ELF-1 (cell line): ENCODE data around the gene SLC27A4.
A peak's percentile ranks its signal among the peaks of the same experiment; 100 is the strongest.
"Not testable (repeated sequence)": the region's sequence is repeated elsewhere in the genome, so short reads cannot be mapped to it uniquely, and the experiment has no call there.

Experiments used
- DNase-seq: peaks from one replicate; pipeline ENCODE4 v3.0.0-alpha.2; 2016; ENCODE audit warnings: low read depth, low spot score

The SLC27A4 gene

GRCh38 chr9:128324401-128324800, 15.9 kb upstream of the SLC27A4 start:
- DNase-seq = no peak

GRCh38 chr9:128325629-128326028, 14.7 kb upstream of the SLC27A4 start:
- DNase-seq = no peak

GRCh38 chr9:128333451-128333869, 6.9 kb upstream of the SLC27A4 start:
- DNase-seq = no peak

- DNase-seq = no peak
Observed at GRCh38 chr9:128335161-128335560, 5.2 kb upstream of the SLC27A4 start.

GRCh38 chr9:128335914-128336313, 4.4 kb upstream of the SLC27A4 start:
- DNase-seq = no peak

- DNase-seq = no peak
Observed at GRCh38 chr9:128337936-128338335, 2.4 kb upstream of the SLC27A4 start.

- DNase-seq = not testable (repeated sequence)
Observed at GRCh38 chr9:128338852-128339614, 1.3 kb upstream of the SLC27A4 start.

- peak; percentile 30 for DNase-seq
Observed at GRCh38 chr9:128340691-128341434, 536 bp downstream of the SLC27A4 start.

- peak; percentile 80 for DNase-seq
Observed at GRCh38 chr9:128341435-128341849, 1.1 kb downstream of the SLC27A4 start.

- DNase-seq = no peak
Observed at GRCh38 chr9:128342971-128343680, 2.8 kb downstream of the SLC27A4 start.

GRCh38 chr9:128343855-128344254, 3.5 kb downstream of the SLC27A4 start:
- DNase-seq = no peak

GRCh38 chr9:128344931-128345605, 4.7 kb downstream of the SLC27A4 start:
- no peak for DNase-seq

- DNase-seq = no peak
Observed at GRCh38 chr9:128349125-128349524, 8.8 kb downstream of the SLC27A4 start.

- no peak for DNase-seq
Observed at GRCh38 chr9:128349772-128350171, 9.4 kb downstream of the SLC27A4 start.

- no peak for DNase-seq
Observed at GRCh38 chr9:128355451-128355850, 15.1 kb downstream of the SLC27A4 start.

- DNase-seq = no peak
Observed at GRCh38 chr9:128358090-128358489, 17.8 kb downstream of the SLC27A4 start.

- DNase-seq = no peak
Observed at GRCh38 chr9:128358861-128359260, 18.5 kb downstream of the SLC27A4 start.

GRCh38 chr9:128360826-128361225, 20.5 kb downstream of the SLC27A4 start:
- DNase-seq = no peak

GRCh38 chr9:128361296-128361985, 21.1 kb downstream of the SLC27A4 start:
- DNase-seq = no peak

- peak; percentile 94 for DNase-seq
Observed at GRCh38 chr9:128361986-128362646, 21.8 kb downstream of the SLC27A4 start.

- DNase-seq = no peak
Observed at GRCh38 chr9:128362774-128363173, 22.4 kb downstream of the SLC27A4 start.
